HEK293 (cell line): ENCODE results near the gene RNF123.

ENCODE experiments used
- CTCF ChIP-seq: fragments of 450-650 bp; formaldehyde crosslinking; IDR thresholded peaks from 2 replicates; pipeline ENCODE4 v1.5.1; 2016; ENCODE audit warnings: missing biosample characterization, missing genetic modification characterization
- ELK4 ChIP-seq: IDR thresholded peaks from 2 replicates; pipeline ENCODE4 v1.6.1; 2011; ENCODE audit warnings: mild to moderate bottlenecking, low read depth, low read length, borderline replicate concordance
- HOXA7 ChIP-seq: sonication (generic); formaldehyde crosslinking; IDR thresholded peaks from 2 replicates; pipeline ENCODE4 v1.8.1; 2022; ENCODE audit warnings: missing genetic modification reagents, borderline replicate concordance
- SP2 ChIP-seq: fragments of 450-650 bp; formaldehyde crosslinking; IDR thresholded peaks from 2 replicates; pipeline ENCODE4 v1.5.1; 2016; ENCODE audit warnings: missing biosample characterization, missing genetic modification characterization
- ZBTB1 ChIP-seq: fragments of 450-650 bp; formaldehyde crosslinking; IDR thresholded peaks from 2 replicates; pipeline ENCODE4 v1.5.1; 2016; ENCODE audit warnings: missing biosample characterization, missing genetic modification characterization
- ZBTB20 ChIP-seq: fragments of 450-650 bp; formaldehyde crosslinking; IDR thresholded peaks from 2 replicates; pipeline ENCODE4 v1.5.1; 2016; ENCODE audit warnings: missing biosample characterization, missing genetic modification characterization
- ZNF140 ChIP-seq: fragments of 450-650 bp; formaldehyde crosslinking; IDR thresholded peaks from 2 replicates; pipeline ENCODE4 v1.5.1; 2016; ENCODE audit warnings: missing biosample characterization, missing genetic modification characterization
- ZNF366 ChIP-seq: fragments of 450-650 bp; formaldehyde crosslinking; conservative IDR thresholded peaks from 2 replicates; pipeline ENCODE4 v1.5.1; 2016; ENCODE audit warnings: missing biosample characterization, missing genetic modification characterization
- ZNF416 ChIP-seq: fragments of 450-650 bp; formaldehyde crosslinking; IDR thresholded peaks from 2 replicates; pipeline ENCODE4 v1.5.1; 2016; ENCODE audit warnings: missing biosample characterization, missing genetic modification characterization
- ZNF426 ChIP-seq: fragments of 450-650 bp; formaldehyde crosslinking; IDR thresholded peaks from 2 replicates; pipeline ENCODE4 v1.5.1; 2017; ENCODE audit warnings: missing biosample characterization, missing genetic modification characterization, mild to moderate bottlenecking, inconsistent platforms, moderate library complexity
- ZNF530 ChIP-seq: fragments of 450-650 bp; formaldehyde crosslinking; IDR thresholded peaks from 2 replicates; pipeline ENCODE4 v1.5.1; 2016; ENCODE audit warnings: low read depth, missing biosample characterization, missing genetic modification characterization
- ZNF585B ChIP-seq: fragments of 450-650 bp; formaldehyde crosslinking; IDR thresholded peaks from 2 replicates; pipeline ENCODE4 v1.5.1; 2016; ENCODE audit warnings: missing biosample characterization, missing genetic modification characterization
- ZNF785 ChIP-seq: fragments of 450-650 bp; formaldehyde crosslinking; IDR thresholded peaks from 2 replicates; pipeline ENCODE4 v1.5.1; 2016; ENCODE audit warnings: missing biosample characterization, missing genetic modification characterization

GRCh38 chr3:49706456-49707112 is 17.2 kb downstream of the RNF123 start:
- no peak for TF ChIP-seq ZBTB20
- no peak for TF ChIP-seq CTCF (tag by site-specific recombination)
- no peak for TF ChIP-seq ZNF416 (tag by site-specific recombination)
- TF ChIP-seq ZNF140 (tag by site-specific recombination): no peak
- TF ChIP-seq ELK4: no peak
- TF ChIP-seq ZNF366 (tag by site-specific recombination): no peak
- TF ChIP-seq ZNF585B: no peak
- no peak for TF ChIP-seq ZNF785 (tag by site-specific recombination)
- TF ChIP-seq ZNF426: no peak
- no peak for TF ChIP-seq HOXA7
- TF ChIP-seq ZBTB1 (tag by site-specific recombination): no peak
- no peak for TF ChIP-seq SP2
- TF ChIP-seq ZNF530: no peak
